Gastroesophageal sphincter (tissue), 4 donors: Measurements from ENCODE around the gene GRIFIN. TPM values are rescaled to one million over a fixed set of nuclear protein-coding genes. Genes with fewer than 3 reads are reported as not detected.

Source experiments
- ATAC-seq: fragments of 150-250 bp; one replicate; pipeline ENCODE4 v1.9.1; 2016; ENCODE audit warnings: mild to moderate bottlenecking, moderate library complexity
- H3K27ac ChIP-seq, 4 donors: fragments of 200-600 bp; sonication (generic) in 3 of 4; 1 replicate in 3 of 4; 2 replicates in 1 of 4; pipeline ENCODE4 v1.5.1; 2016 to 2019
- H3K27me3 ChIP-seq: fragments of 200-600 bp; sonication (generic); one replicate; pipeline ENCODE4 v1.5.1; 2019
- H3K36me3 ChIP-seq, 2 donors: fragments of 200-600 bp; sonication (generic); one replicate each; pipeline ENCODE4 v1.5.1; 2019; ENCODE audit warnings: control low read depth in 1 of 2
- H3K4me1 ChIP-seq, 3 donors: fragments of 200-600 bp; sonication (generic); 1 replicate in 2 of 3; 2 replicates in 1 of 3; pipeline ENCODE4 v1.5.1; 2016 to 2019; ENCODE audit warnings: control low read depth in 2 of 3
- H3K4me3 ChIP-seq, 2 donors: fragments of 200-600 bp; sonication (generic); one replicate each; pipeline ENCODE4 v1.5.1; 2019; ENCODE audit warnings: mild to moderate bottlenecking in 1 of 2, moderate library complexity in 1 of 2
- H3K9me3 ChIP-seq, 3 donors: fragments of 200-600 bp; sonication (generic); one replicate each; pipeline ENCODE4 v1.5.1; 2017 to 2019; ENCODE audit warnings: control low read depth in 2 of 3
- CTCF ChIP-seq, 4 experiments: fragments of 200-600 bp in 2 of 4; fragments of 450-650 bp in 2 of 4; sonication (generic) in 1 of 4; IDR thresholded peaks; one replicate each; pipeline ENCODE4 v1.5.1; 2017 to 2019; ENCODE audit warnings: antibody characterized with exemption in 4 of 4, mild to moderate bottlenecking in 2 of 4, moderate library complexity in 2 of 4
- EP300 ChIP-seq: sonication (generic); formaldehyde crosslinking; IDR thresholded peaks from one replicate; pipeline ENCODE4 v1.6.1; 2017; ENCODE audit warnings: antibody characterized with exemption, mild to moderate bottlenecking
- POLR2A ChIP-seq, 2 donors: fragments of 450-650 bp; IDR thresholded peaks; one replicate each; pipeline ENCODE4 v1.6.1; 2017; ENCODE audit warnings: antibody characterized with exemption in 2 of 2, mild to moderate bottlenecking in 2 of 2, moderate library complexity in 1 of 2
- POLR2AphosphoS5 ChIP-seq: sonication (generic); formaldehyde crosslinking; IDR thresholded peaks from one replicate; pipeline ENCODE4 v1.6.1; 2017; ENCODE audit warnings: antibody characterized with exemption
- WGBS, 2 donors: methylation state at CpG; one replicate each; pipeline ENCODE4 v1.1.5; 2018; ENCODE audit warnings: low coverage in 1 of 2; 5-methylcytosine and 5-hydroxymethylcytosine counted together
- total RNA-seq, 4 donors: library from RNA; depleted of rRNA; stranded (reverse); fragments of >200 nt; gene quantifications; one replicate each; pipeline ENCODE4 v1.1.0, GENCODE V29; 2016

Gene GRIFIN
- total RNA-seq, 4 donors from 2014 or later, result not detected

DNA sequence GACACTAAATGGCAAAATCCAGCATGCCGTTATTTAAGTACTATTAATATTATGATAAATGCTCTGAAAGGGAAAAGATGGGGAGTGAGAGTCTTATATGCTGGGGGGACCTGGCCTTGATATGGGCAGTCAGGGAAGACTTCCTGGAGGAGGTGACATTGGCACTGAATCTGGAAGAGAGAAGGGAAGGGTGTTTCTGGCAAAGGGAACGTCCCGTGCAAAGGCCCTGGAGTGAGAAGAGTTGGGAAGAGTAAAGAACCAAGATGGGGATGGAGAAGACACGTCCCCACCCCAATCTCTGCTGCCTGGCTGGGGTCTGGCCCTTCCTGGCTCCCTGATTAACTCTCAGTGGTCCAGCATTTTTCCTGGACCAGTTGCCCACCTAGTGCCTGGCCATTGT lies 5.0 kb upstream of the GRIFIN start:
- ATAC-seq, result no peak
- H3K4me3 ChIP-seq, result no peak overlapping the region

GRCh38 chr7:2480070-2480408 lies 3.8 kb upstream of the GRIFIN start:
- Histone ChIP-seq H3K4me3 (no peak overlapping the region), H3K36me3 (no peaks in the 10 kb centered on the region), H3K9me3 (peaks cover 0 to 15% (median 0%) of the 10 kb centered on the region in 3 donors), H3K27ac (no peak overlapping the region), H3K27me3 (peaks cover 98% of the 10 kb centered on the region), H3K4me1 (peaks cover 0 to 35% (median 17%) of the 10 kb centered on the region in 3 donors)
- no CpG with 5 or more reads among the region's 21 CpGs for WGBS, 2 donors
- no peak for ATAC-seq
- TF ChIP-seq POLR2AphosphoS5 (no peak), EP300 (no peak), POLR2A (IDR thresholded peaks at IDR 0.05) (no peak), CTCF (IDR thresholded peaks at IDR 0.05) (no peak)

More for the DNA sequence above, 5.0 kb upstream of the GRIFIN start:
- TF ChIP-seq POLR2AphosphoS5, result no peak
- TF ChIP-seq CTCF (IDR thresholded peaks at IDR 0.05), result no peak
- TF ChIP-seq EP300, result no peak
- TF ChIP-seq POLR2A (IDR thresholded peaks at IDR 0.05), result no peak
- peaks cover 98% of the 10 kb centered on the region for H3K27me3 ChIP-seq
- no peaks in the 10 kb centered on the region for H3K36me3 ChIP-seq
- H3K4me1 ChIP-seq, result peaks cover 0 to 35% (median 17%) of the 10 kb centered on the region in 3 donors
- WGBS, 2 donors, result 73 to 87% methylated on average over 4 of the region's 4 CpGs
- no peak overlapping the region for H3K27ac ChIP-seq
- peaks cover 0 to 15% (median 0%) of the 10 kb centered on the region in 3 donors for H3K9me3 ChIP-seq

DNA sequence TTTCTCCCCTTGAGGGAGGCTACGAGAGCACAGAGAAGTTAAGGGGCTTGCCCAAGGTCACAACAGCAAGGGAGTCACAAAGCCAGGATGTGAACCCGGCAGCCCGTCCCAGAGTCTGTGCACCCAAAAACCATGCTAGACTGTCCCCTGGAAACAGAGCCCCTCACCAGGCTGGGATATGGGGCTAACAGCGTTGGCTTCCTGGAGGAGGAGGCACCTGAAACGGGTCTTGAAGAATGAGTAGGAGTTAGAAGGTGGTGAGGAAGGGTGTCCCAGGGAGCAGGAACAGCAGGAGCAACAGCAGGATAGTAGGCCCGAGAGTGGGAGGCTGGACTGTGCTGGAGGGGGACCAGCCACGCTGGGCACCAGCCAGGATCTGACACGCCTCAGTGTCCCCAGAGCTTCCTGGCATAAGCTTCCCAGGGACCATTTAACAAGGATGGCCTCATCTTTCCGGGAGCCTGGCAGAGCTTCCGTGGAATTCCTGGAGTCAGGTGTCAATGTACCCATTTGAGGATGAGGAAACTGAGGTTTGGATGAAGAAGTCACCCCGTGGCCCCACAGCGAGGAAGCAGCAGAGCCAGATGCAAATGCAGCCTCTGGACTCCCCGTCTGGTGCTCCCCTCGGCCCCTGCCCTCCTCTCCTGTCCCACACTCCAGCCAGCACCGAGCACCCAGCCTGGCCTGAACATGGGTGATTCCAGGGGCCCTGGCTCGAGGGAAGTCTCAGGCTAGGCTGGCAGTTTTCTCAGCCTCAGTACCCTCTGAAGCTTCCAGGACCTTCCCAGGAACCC lies 3.3 kb upstream of the GRIFIN start:
- Histone ChIP-seq H3K27me3 (peaks cover 98% of the 10 kb centered on the region), H3K36me3 (no peaks in the 10 kb centered on the region), H3K27ac (no peak overlapping the region), H3K4me3 (no peak overlapping the region), H3K4me1 (peaks cover 0 to 35% (median 17%) of the 10 kb centered on the region in 3 donors), H3K9me3 (peaks cover 0 to 15% (median 0%) of the 10 kb centered on the region in 3 donors)
- WGBS, 2 donors, result 57 to 58% methylated on average over 4 to 8 of the region's 16 CpGs
- no peak for TF ChIP-seq EP300
- no peak for TF ChIP-seq POLR2AphosphoS5
- TF ChIP-seq CTCF (IDR thresholded peaks at IDR 0.05), result no peak
- no peak for ATAC-seq

- ATAC-seq, result no peak
- H3K27me3 ChIP-seq, result peaks cover 95% of the 10 kb centered on the region
- TF ChIP-seq POLR2A (IDR thresholded peaks at IDR 0.05) (no peak), EP300 (no peak), POLR2AphosphoS5 (no peak), CTCF (IDR thresholded peaks at IDR 0.05) (no peak)
- no peak overlapping the region for H3K4me3 ChIP-seq
- no peak overlapping the region for H3K27ac ChIP-seq
- H3K36me3 ChIP-seq, result no peaks in the 10 kb centered on the region
- peaks cover 0 to 35% (median 17%) of the 10 kb centered on the region in 3 donors for H3K4me1 ChIP-seq
- WGBS, 2 donors, result 75% methylated on average over 4 of the region's 19 CpGs; no CpG with 5 or more reads in 1 of the 2 donors
- peaks cover 0 to 13% (median 0%) of the 10 kb centered on the region in 3 donors for H3K9me3 ChIP-seq
These were observed 2.6 kb upstream of the GRIFIN start for GRCh38 chr7:2478800-2479199.

- Histone ChIP-seq H3K9me3 (peaks cover 0 to 9% (median 0%) of the 10 kb centered on the region in 3 donors), H3K27ac (no peak overlapping the region), H3K36me3 (no peaks in the 10 kb centered on the region), H3K27me3 (peaks cover 91% of the 10 kb centered on the region), H3K4me3 (no peak overlapping the region), H3K4me1 (peaks cover 0 to 35% (median 17%) of the 10 kb centered on the region in 3 donors)
- TF ChIP-seq POLR2AphosphoS5 (no peak), POLR2A (IDR thresholded peaks at IDR 0.05) (no peak), CTCF (IDR thresholded peaks at IDR 0.05) (no peak), EP300 (no peak)
- no CpG with 5 or more reads among the region's 11 CpGs for WGBS, 2 donors
- peak; percentile 70 for ATAC-seq
These were observed 2.2 kb upstream of the GRIFIN start for GRCh38 chr7:2478399-2478785.
